ENCODE data around the gene GGCT.
A peak's percentile ranks its signal among the peaks of the same experiment; 100 is the strongest.

The GGCT gene

GRCh38 chr7:30459591-30460245, 44.9 kb downstream of the GGCT start:
- DNase-seq: peak; percentile 98

- peak; percentile 15 for DNase-seq
Measured at GRCh38 chr7:30458311-30458710, 46.3 kb downstream of the GGCT start.

GRCh38 chr7:30453921-30454320, 50.7 kb downstream of the GGCT start:
- peak; percentile 27 for DNase-seq

- DNase-seq: no peak
Measured at GRCh38 chr7:30453016-30453415, 51.6 kb downstream of the GGCT start.

GRCh38 chr7:30452280-30452930, 52.2 kb downstream of the GGCT start:
- no peak for DNase-seq

- DNase-seq: no peak
Measured at GRCh38 chr7:30451539-30452279, 52.9 kb downstream of the GGCT start.

GRCh38 chr7:30450983-30451497, 53.6 kb downstream of the GGCT start:
- no peak for DNase-seq

- no peak for DNase-seq
Measured at GRCh38 chr7:30450240-30450982, 54.2 kb downstream of the GGCT start.

GRCh38 chr7:30448461-30449189, 56.0 kb downstream of the GGCT start:
- no peak for DNase-seq

GRCh38 chr7:30447466-30447865, 57.2 kb downstream of the GGCT start:
- DNase-seq: no peak

Data from fibroblast of skin of right quadriceps (primary cell).